Measurements from ENCODE around the gene GAK.

The GAK gene

GRCh38 chr4:954211-955020, 22.3 kb upstream of the GAK start:
- H3K27me3 ChIP-seq (replicated peaks): no peaks in the 10 kb centered on the region
- no peak overlapping the region for H3K4me3 ChIP-seq (ENCODE audit: low read depth, low read length)
- peaks cover 4% of the 10 kb centered on the region for H3K36me3 ChIP-seq (replicated peaks)
- no peak overlapping the region for H3K27ac ChIP-seq
- no peak for TF ChIP-seq CTCF (IDR thresholded peaks at IDR 0.05; ENCODE audit: low read depth, low read length, missing control alignments)
- no peak for DNase-seq
- in situ Hi-C loops (cut with HindIII; ENCODE audit: low pct_ligation_motif_present, low sequenced_read_pairs): no loop called here

- TF ChIP-seq CTCF (IDR thresholded peaks at IDR 0.05; ENCODE audit: low read depth, low read length, missing control alignments): no peak
- Histone ChIP-seq H3K4me3 (ENCODE audit: low read depth, low read length) (no peak overlapping the region), H3K36me3 (replicated peaks) (peaks cover 4% of the 10 kb centered on the region), H3K27me3 (replicated peaks) (no peaks in the 10 kb centered on the region), H3K27ac (no peak overlapping the region)
- in situ Hi-C loops (cut with HindIII; ENCODE audit: low pct_ligation_motif_present, low sequenced_read_pairs): no loop called here
- DNase-seq: no peak
Measured at GRCh38 chr4:953574-953915, 21.4 kb upstream of the GAK start.

GRCh38 chr4:952881-953573, 20.9 kb upstream of the GAK start:
- no peak for TF ChIP-seq CTCF (IDR thresholded peaks at IDR 0.05; ENCODE audit: low read depth, low read length, missing control alignments)
- in situ Hi-C loops (cut with HindIII; ENCODE audit: low pct_ligation_motif_present, low sequenced_read_pairs): no loop called here
- no peak overlapping the region for H3K27ac ChIP-seq
- H3K4me3 ChIP-seq (ENCODE audit: low read depth, low read length): no peak overlapping the region
- H3K27me3 ChIP-seq (replicated peaks): no peaks in the 10 kb centered on the region
- peaks cover 4% of the 10 kb centered on the region for H3K36me3 ChIP-seq (replicated peaks)
- no peak for DNase-seq

- no peak for DNase-seq
- in situ Hi-C loops (cut with HindIII; ENCODE audit: low pct_ligation_motif_present, low sequenced_read_pairs): no loop called here
- H3K36me3 ChIP-seq (replicated peaks): peaks cover 4% of the 10 kb centered on the region
- no peaks in the 10 kb centered on the region for H3K27me3 ChIP-seq (replicated peaks)
- TF ChIP-seq CTCF (IDR thresholded peaks at IDR 0.05; ENCODE audit: low read depth, low read length, missing control alignments): no peak
- no peak overlapping the region for H3K27ac ChIP-seq
- H3K4me3 ChIP-seq (ENCODE audit: low read depth, low read length): no peak overlapping the region
Measured at GRCh38 chr4:951594-952468, 19.7 kb upstream of the GAK start.

- in situ Hi-C loops (cut with HindIII; ENCODE audit: low pct_ligation_motif_present, low sequenced_read_pairs): no loop called here
- Histone ChIP-seq H3K36me3 (replicated peaks) (peaks cover 4% of the 10 kb centered on the region), H3K27ac (no peak overlapping the region), H3K4me3 (ENCODE audit: low read depth, low read length) (no peak overlapping the region), H3K27me3 (replicated peaks) (no peaks in the 10 kb centered on the region)
- no peak for DNase-seq
- TF ChIP-seq CTCF (IDR thresholded peaks at IDR 0.05; ENCODE audit: low read depth, low read length, missing control alignments): no peak
Measured at GRCh38 chr4:951186-951585, 19.1 kb upstream of the GAK start.

Measured in brain microvascular endothelial cell (primary cell).